GM23338 (cell line): ENCODE data around the gene ITGA8.
"Not testable (repeated sequence)": the region's sequence is repeated elsewhere in the genome, so short reads cannot be mapped to it uniquely, and the experiment has no call there.

Experiments
- CREB1 ChIP-seq: fragments of 250-450 bp; sonication (Bioruptor Pico); IDR thresholded peaks from 2 replicates; pipeline ENCODE4 v1.5.0; 2020; ENCODE audit warnings: low read depth, mild to moderate bottlenecking, moderate library complexity
- CTCF ChIP-seq, 2 experiments: fragments of 200-600 bp in 1 of 2; sonication (generic) in 1 of 2; conservative IDR thresholded peaks; 2 replicates each; pipeline versions ENCODE4 v1.5.1 to v1.6.1; 2016 to 2017; ENCODE audit warnings: antibody characterized with exemption in 2 of 2, low read depth in 2 of 2, mild to moderate bottlenecking in 2 of 2, moderate library complexity in 1 of 2
- ETS1 ChIP-seq: IDR thresholded peaks from 2 replicates; pipeline ENCODE4 v1.6.1; 2016; ENCODE audit warnings: antibody characterized with exemption
- EZH2 ChIP-seq: fragments of 200-600 bp; sonication (generic); IDR thresholded peaks from one replicate; pipeline ENCODE4 v1.8.0; 2017; ENCODE audit warnings: antibody characterized with exemption, mild to moderate bottlenecking, low read depth; ENCODE audit not compliant: unreplicated experiment
- EZH2phosphoT487 ChIP-seq: fragments of 200-600 bp; sonication (generic); IDR thresholded peaks from one replicate; pipeline ENCODE4 v1.8.1; 2018; ENCODE audit warnings: antibody characterized with exemption; ENCODE audit not compliant: unreplicated experiment
- JUNB ChIP-seq: IDR thresholded peaks from one replicate; pipeline ENCODE4 v1.6.1; 2016; ENCODE audit warnings: antibody characterized with exemption; ENCODE audit not compliant: unreplicated experiment
- POLR2AphosphoS5 ChIP-seq: IDR thresholded peaks from 2 replicates; pipeline ENCODE4 v1.6.1; 2016; ENCODE audit warnings: antibody characterized with exemption, low read depth
- REST ChIP-seq: IDR thresholded peaks from one replicate; pipeline ENCODE4 v1.6.1; 2018; ENCODE audit warnings: antibody characterized with exemption; ENCODE audit not compliant: unreplicated experiment
- STAT1 ChIP-seq: IDR thresholded peaks from one replicate; pipeline ENCODE4 v1.6.1; 2016; ENCODE audit warnings: antibody characterized with exemption; ENCODE audit not compliant: unreplicated experiment
- ZNF331 ChIP-seq: fragments of 250-450 bp; sonication (Bioruptor Pico); IDR thresholded peaks from 2 replicates; pipeline ENCODE4 v1.5.0; 2020; ENCODE audit warnings: low read depth, mild to moderate bottlenecking, moderate library complexity

GRCh38 chr10:15761224-15761623 is 41.5 kb upstream of the ITGA8 start:
- TF ChIP-seq CTCF (conservative IDR thresholded peaks at IDR 0.05; ENCODE audit: low read depth in 2 of 2); EZH2; POLR2AphosphoS5; ZNF331 (CRISPR knock-in tag); JUNB; REST; ETS1; STAT1; EZH2phosphoT487; CREB1: not testable (repeated sequence)
